Nephron progenitor cell (in vitro differentiated cells): ENCODE data around the gene RGS16.

Experiments used
- DNase-seq: peaks from one replicate; pipeline ENCODE4 v3.0.0; 2021
- H3K27ac Mint-ChIP-seq: 2 replicates; pipeline ENCODE4 v1.8.0; 2021; ENCODE audit warnings: mild to moderate bottlenecking, moderate library complexity, mixed read lengths
- H3K27me3 Mint-ChIP-seq: 2 replicates; pipeline ENCODE4 v1.8.0; 2021; ENCODE audit warnings: mild to moderate bottlenecking, low read depth, mixed read lengths; ENCODE audit not compliant: poor library complexity
- H3K36me3 Mint-ChIP-seq: 2 replicates; pipeline ENCODE4 v1.8.0; 2021; ENCODE audit warnings: low read depth, mixed read lengths
- H3K4me1 Mint-ChIP-seq: 2 replicates; pipeline ENCODE4 v1.8.0; 2021; ENCODE audit warnings: mixed read lengths
- H3K4me3 Mint-ChIP-seq: 2 replicates; pipeline ENCODE4 v1.8.0; 2021; ENCODE audit warnings: mild to moderate bottlenecking, moderate library complexity, mixed read lengths
- H3K9me3 Mint-ChIP-seq: 2 replicates; pipeline ENCODE4 v1.8.0; 2021; ENCODE audit warnings: mild to moderate bottlenecking, moderate library complexity, mixed read lengths
- TF ChIP-seq, protein P1 (sequence below): fragments of 200-600 bp; sonication (generic); IDR thresholded peaks from 2 replicates; pipeline ENCODE4 v1.5.0; 2021; ENCODE audit warnings: antibody characterized with exemption

RGS16 gene

DNA sequence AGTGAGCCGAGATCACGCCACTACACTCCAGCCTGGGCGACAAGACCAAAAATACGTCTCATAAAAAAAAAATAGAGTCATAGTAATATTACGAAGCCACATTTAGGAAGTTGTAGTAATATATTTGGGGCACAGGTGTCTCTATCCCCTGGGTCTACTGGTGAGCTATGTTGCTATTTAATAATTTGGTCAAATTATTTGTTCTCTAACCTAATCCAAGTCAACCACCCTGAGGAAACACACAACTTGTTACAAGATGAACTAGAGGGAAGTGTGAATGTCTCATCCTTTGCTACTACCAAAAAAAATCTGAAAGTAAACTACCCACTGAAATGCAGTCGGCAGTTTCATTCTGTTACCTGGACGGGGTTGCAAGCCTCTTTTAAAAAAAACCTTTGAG is 44.9 kb upstream of the RGS16 start:
- no peaks in the 10 kb centered on the region for H3K27me3 Mint-ChIP-seq
- TF ChIP-seq, protein P1, sequence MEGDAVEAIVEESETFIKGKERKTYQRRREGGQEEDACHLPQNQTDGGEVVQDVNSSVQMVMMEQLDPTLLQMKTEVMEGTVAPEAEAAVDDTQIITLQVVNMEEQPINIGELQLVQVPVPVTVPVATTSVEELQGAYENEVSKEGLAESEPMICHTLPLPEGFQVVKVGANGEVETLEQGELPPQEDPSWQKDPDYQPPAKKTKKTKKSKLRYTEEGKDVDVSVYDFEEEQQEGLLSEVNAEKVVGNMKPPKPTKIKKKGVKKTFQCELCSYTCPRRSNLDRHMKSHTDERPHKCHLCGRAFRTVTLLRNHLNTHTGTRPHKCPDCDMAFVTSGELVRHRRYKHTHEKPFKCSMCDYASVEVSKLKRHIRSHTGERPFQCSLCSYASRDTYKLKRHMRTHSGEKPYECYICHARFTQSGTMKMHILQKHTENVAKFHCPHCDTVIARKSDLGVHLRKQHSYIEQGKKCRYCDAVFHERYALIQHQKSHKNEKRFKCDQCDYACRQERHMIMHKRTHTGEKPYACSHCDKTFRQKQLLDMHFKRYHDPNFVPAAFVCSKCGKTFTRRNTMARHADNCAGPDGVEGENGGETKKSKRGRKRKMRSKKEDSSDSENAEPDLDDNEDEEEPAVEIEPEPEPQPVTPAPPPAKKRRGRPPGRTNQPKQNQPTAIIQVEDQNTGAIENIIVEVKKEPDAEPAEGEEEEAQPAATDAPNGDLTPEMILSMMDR = no peak
- H3K4me1 Mint-ChIP-seq = peaks cover 5% of the 10 kb centered on the region
- no peak overlapping the region for H3K27ac Mint-ChIP-seq
- no peak overlapping the region for H3K4me3 Mint-ChIP-seq
- no peaks in the 10 kb centered on the region for H3K36me3 Mint-ChIP-seq
- no peaks in the 10 kb centered on the region for H3K9me3 Mint-ChIP-seq
- no peak for DNase-seq

DNA sequence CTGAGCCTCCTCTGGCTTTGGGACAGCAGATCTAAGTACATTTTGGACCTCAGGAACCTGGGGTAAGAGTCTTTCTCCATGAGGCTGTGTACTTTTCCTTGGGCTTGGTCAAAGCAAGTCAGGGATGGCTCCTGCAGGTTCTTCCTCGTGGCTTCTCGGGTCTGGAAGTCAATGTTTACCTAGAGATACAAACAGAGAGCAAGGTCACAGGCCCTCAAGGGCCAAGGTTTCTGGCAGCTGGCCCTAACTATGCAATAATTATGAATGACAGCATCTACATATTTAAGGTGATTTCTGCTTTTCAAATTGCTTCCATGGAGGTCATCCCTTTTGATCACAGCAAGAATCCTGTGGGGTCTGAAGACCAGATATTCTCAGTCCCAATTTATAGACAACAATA is 42.5 kb upstream of the RGS16 start:
- Mint-ChIP-seq H3K4me1 (peaks cover 10% of the 10 kb centered on the region), H3K36me3 (no peaks in the 10 kb centered on the region), H3K4me3 (no peak overlapping the region), H3K9me3 (no peaks in the 10 kb centered on the region), H3K27ac (no peak overlapping the region), H3K27me3 (no peaks in the 10 kb centered on the region)
- no peak for DNase-seq
- TF ChIP-seq, protein P1 = no peak

DNA sequence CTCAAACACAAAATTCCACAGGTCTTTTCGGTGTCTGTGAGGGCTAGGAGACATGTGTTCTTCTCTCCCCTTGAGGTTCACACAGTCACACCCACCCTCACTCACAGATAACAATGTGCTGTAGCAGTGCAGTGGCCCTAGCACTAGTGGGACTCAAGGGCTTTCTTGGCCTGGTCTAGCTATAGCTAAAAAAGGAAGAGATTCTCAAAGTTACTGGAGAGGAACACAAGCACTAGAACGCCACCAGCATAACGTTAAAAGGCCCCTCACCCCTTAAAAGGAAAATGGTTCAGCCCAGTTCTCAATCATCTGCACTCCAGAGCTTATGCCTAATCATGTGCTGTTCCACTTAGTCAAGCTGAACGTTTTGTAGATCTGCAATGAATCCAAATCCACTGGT is 40.7 kb upstream of the RGS16 start:
- H3K36me3 Mint-ChIP-seq = no peaks in the 10 kb centered on the region
- peaks cover 10% of the 10 kb centered on the region for H3K4me1 Mint-ChIP-seq
- no peak overlapping the region for H3K27ac Mint-ChIP-seq

DNA sequence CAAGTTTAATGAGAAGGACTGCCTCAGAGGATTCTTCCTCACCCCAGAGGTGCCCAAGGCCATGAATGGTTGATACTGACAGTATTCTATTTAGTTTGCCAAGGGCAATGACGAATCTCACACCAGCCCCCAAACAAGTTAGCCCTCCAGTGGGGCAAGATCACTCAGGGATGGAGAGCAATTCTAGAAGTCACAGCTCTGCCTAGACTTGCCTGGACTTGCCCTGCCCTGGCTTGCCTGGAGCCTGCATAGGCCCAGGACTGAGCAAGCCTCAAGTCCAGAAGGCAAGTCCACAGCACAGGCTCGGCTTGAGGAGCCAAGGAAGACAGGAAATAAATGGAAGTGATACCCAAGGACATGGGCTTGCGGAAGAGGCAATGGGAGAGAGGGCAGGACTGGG is 39.5 kb upstream of the RGS16 start:
- H3K36me3 Mint-ChIP-seq = no peaks in the 10 kb centered on the region
- TF ChIP-seq, protein P1 = no peak
- peaks cover 16% of the 10 kb centered on the region for H3K4me1 Mint-ChIP-seq
- H3K27ac Mint-ChIP-seq = no peak overlapping the region
- H3K4me3 Mint-ChIP-seq = no peak overlapping the region
- H3K9me3 Mint-ChIP-seq = no peaks in the 10 kb centered on the region
- peaks cover 3% of the 10 kb centered on the region for H3K27me3 Mint-ChIP-seq
- no peak for DNase-seq

More for the DNA sequence above, 40.7 kb upstream of the RGS16 start:
- TF ChIP-seq, protein P1 = no peak
- Mint-ChIP-seq H3K4me3 (no peak overlapping the region), H3K27me3 (no peaks in the 10 kb centered on the region), H3K9me3 (no peaks in the 10 kb centered on the region)
- no peak for DNase-seq

DNA sequence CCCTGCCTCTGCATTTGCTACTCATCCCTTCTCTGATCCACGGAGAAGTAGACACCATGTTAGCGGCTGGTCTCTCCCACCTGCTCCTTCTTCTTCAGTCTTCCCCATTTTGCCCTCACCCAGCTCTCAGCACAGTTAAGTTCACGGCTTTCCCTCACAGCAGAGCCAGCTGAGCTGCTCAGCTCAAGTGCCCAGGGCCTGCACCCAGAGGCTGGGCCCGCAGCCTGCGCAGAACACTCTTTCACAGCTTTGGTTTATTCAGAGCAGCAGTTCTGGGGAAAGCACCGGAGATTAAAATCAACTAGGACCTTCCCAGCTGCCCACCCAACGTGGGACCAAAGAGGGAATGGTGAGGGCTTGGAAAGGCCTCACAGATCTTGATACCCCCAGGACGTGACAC is 38.3 kb upstream of the RGS16 start:
- no peak overlapping the region for H3K27ac Mint-ChIP-seq
- H3K4me1 Mint-ChIP-seq = peaks cover 21% of the 10 kb centered on the region
- H3K27me3 Mint-ChIP-seq = peaks cover 3% of the 10 kb centered on the region
- DNase-seq = no peak
- H3K4me3 Mint-ChIP-seq = no peak overlapping the region
- no peaks in the 10 kb centered on the region for H3K9me3 Mint-ChIP-seq
- no peaks in the 10 kb centered on the region for H3K36me3 Mint-ChIP-seq
- TF ChIP-seq, protein P1 = no peak

DNA sequence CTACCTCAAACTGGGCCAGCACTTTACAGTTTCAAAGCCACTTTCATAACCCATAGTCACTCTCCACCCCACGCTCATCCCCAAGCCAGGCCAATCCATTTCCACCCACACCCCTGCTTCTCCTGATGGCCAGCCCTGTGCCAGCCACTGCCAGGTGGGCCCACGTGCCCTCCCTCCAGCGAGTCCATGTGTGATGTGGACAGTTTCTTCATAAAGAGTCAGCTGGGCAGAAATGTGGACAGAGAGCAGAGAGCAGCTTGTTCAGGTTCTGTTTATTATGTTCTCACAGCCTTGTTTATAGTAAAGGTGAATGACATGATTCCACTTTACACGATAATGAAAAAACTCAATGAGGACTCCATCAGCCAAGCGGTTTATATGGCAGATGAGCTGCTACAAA is 37.4 kb upstream of the RGS16 start:
- Mint-ChIP-seq H3K27me3 (peaks cover 3% of the 10 kb centered on the region), H3K9me3 (no peaks in the 10 kb centered on the region), H3K4me1 (peaks cover 27% of the 10 kb centered on the region), H3K36me3 (no peaks in the 10 kb centered on the region), H3K27ac (no peak overlapping the region), H3K4me3 (no peak overlapping the region)
- TF ChIP-seq, protein P1 = no peak
- no peak for DNase-seq
